Spleen (tissue), 11 donors: ENCODE data around the gene KLHL28. TPM values are rescaled to one million over a fixed set of nuclear protein-coding genes. Genes with fewer than 3 reads are reported as not detected.

Experiments
- DNase-seq: peaks from one replicate; pipeline ENCODE4 v3.0.0-alpha.2; 2020
- H3K27ac ChIP-seq, 8 donors: fragments of 200-600 bp; sonication (generic) in 7 of 8; 1 replicate in 4 of 8; 2 replicates in 4 of 8; pipeline versions ENCODE4 v1.5.0 to v1.8.0; 2016 to 2021; ENCODE audit warnings: inconsistent platforms in 4 of 8, mild to moderate bottlenecking in 4 of 8, moderate library complexity in 1 of 8
- H3K27me3 ChIP-seq, 7 donors: fragments of 200-600 bp; sonication (generic) in 6 of 7; replicated peaks in 1 of 7; 1 replicate in 4 of 7; 2 replicates in 3 of 7; pipeline versions ENCODE4 v1.5.0 to v1.8.0; 2016 to 2021; ENCODE audit warnings: inconsistent platforms in 3 of 7, mild to moderate bottlenecking in 1 of 7
- H3K36me3 ChIP-seq, 6 donors: fragments of 200-600 bp; sonication (generic) in 5 of 6; 1 replicate in 4 of 6; 2 replicates in 2 of 6; pipeline versions ENCODE4 v1.5.0 to v1.8.0; 2016 to 2021; ENCODE audit warnings: inconsistent platforms in 2 of 6
- H3K4me1 ChIP-seq, 6 donors: fragments of 200-600 bp; sonication (generic) in 5 of 6; 1 replicate in 3 of 6; 2 replicates in 3 of 6; pipeline versions ENCODE4 v1.5.0 to v1.8.0; 2016 to 2021; ENCODE audit warnings: inconsistent platforms in 3 of 6
- H3K4me3 ChIP-seq, 8 donors: fragments of 200-600 bp; sonication (generic) in 7 of 8; 1 replicate in 4 of 8; 2 replicates in 4 of 8; pipeline versions ENCODE4 v1.5.0 to v1.8.0; 2016 to 2021; ENCODE audit warnings: inconsistent platforms in 4 of 8, mild to moderate bottlenecking in 4 of 8, moderate library complexity in 2 of 8
- H3K9me3 ChIP-seq, 8 donors: fragments of 200-600 bp; sonication (generic) in 7 of 8; 1 replicate in 4 of 8; 2 replicates in 4 of 8; pipeline versions ENCODE4 v1.5.0 to v1.8.0; 2016 to 2021; ENCODE audit warnings: inconsistent platforms in 4 of 8
- POLR2A ChIP-seq, 3 donors: fragments of 450-650 bp; IDR thresholded peaks; one replicate each; pipeline ENCODE4 v1.5.1; 2017; ENCODE audit warnings: antibody characterized with exemption in 3 of 3, mild to moderate bottlenecking in 1 of 3
- POLR2AphosphoS5 ChIP-seq, 3 donors: sonication (generic); formaldehyde crosslinking; IDR thresholded peaks; one replicate each; pipeline ENCODE4 v1.5.1; 2017; ENCODE audit warnings: antibody characterized with exemption in 3 of 3
- WGBS, 5 donors: extraction: QIAGEN DNeasy Blood & Tissue Kit in 3 of 5; methylation state at CpG; one replicate each; pipeline versions ENCODE4 v1.1.5 to v1.1.7; 2013 to 2018; 5-methylcytosine and 5-hydroxymethylcytosine counted together
- intact Hi-C: fragments of 100-400 bp; cut with DNase I; formaldehyde crosslinking; loops from one replicate; pipeline ENCODE4 v1.15.0; 2023; ENCODE audit warnings: low total_unique reads
- polyA plus RNA-seq, 3 donors: library from polyadenylated mRNA; stranded (reverse); fragments of 200-250 nt; gene quantifications; one replicate each; pipeline ENCODE4 v1.2.1, GENCODE V29; 2013
- total RNA-seq, 7 donors: library from RNA; depleted of rRNA in 3 of 7; stranded (reverse); fragments of >200 nt in 3 of 7; fragmentation: NEBNext Ultra II Directional in 4 of 7; extraction: Animal tissue kit (Norgen Biotek cat#: 25700) in 4 of 7; gene quantifications; one replicate each; pipeline versions ENCODE4 v1.1.0 to v1.2.1, GENCODE V29; 2016 to 2021
- TF ChIP-seq, protein P1 (sequence below), 11 experiments: fragments of 200-600 bp in 7 of 11; fragments of 450-650 bp in 4 of 11; sonication (generic) in 4 of 11; IDR thresholded peaks in 8 of 11; conservative IDR thresholded peaks in 3 of 11; 1 replicate in 7 of 11; 2 replicates in 4 of 11; pipeline versions ENCODE4 v1.4.0 to v1.8.0; 2016 to 2021; ENCODE audit warnings: antibody characterized with exemption in 11 of 11, inconsistent platforms in 4 of 11, mild to moderate bottlenecking in 1 of 11
- donor health status: healthy with polysubstance abuse.
- donor health status: DM: no; HTN: no; CAD: no; lungs with moderate emphysema.
- donor health status: DM: no; HTN: no; CAD: no.
- donor health status: Bipolar disorder and iron deficiency.
- donor health status: healthy.
- donor health status: DM: no; HTN: no; CAD: no.
- donor health status: DM: yes; HTN: yes; CAD: no.

The KLHL28 gene
- total and polyA plus RNA-seq, 10 donors, result 2.1 to 21.5 (median 14.9) TPM

DNA sequence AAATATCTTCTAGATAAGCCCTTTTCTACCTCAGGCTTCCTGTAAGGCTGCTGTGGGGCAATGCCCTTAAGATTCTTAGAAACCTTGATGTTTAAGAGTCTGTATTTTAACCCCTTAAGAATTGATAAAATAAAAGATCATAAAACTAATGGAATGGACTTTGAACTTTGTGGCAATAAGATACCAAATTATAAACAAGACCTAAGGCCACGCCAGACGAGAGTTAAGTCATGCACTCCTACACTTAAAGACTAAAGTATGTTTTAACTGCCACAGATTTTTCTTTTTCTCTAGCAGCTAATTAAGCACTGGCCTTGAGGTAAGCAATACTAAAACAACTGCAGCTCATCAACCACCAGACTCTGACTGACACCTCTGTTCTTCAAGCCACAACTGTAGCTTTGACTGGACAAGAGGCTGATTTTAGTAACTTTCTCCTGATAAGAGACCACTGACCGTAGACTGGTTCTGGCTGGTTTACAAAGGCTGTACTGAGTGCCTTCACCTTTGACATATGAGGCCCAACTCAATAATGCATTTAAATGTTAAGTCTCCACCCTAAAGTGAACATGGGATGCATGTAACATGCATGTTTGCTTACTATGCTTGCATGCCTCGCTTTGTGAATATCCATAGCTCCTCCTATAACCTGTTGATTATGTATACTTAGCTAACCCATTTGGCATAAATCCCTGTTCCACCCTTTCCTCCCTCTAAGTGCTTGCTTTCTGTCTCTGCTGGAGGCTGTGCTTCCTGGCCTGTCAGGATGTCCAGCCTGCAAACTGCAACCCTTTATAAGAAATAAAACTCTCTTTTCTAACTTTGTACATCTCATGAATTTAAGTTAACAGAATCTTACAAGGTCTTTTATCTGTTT, 71.9 kb downstream of the KLHL28 start:
- H3K27ac ChIP-seq, result peak overlapping the region in 2 of 8 donors; percentile 13 to 37
- no peak for DNase-seq
- no peaks in the 10 kb centered on the region for H3K9me3 ChIP-seq
- TF ChIP-seq, protein P1, sequence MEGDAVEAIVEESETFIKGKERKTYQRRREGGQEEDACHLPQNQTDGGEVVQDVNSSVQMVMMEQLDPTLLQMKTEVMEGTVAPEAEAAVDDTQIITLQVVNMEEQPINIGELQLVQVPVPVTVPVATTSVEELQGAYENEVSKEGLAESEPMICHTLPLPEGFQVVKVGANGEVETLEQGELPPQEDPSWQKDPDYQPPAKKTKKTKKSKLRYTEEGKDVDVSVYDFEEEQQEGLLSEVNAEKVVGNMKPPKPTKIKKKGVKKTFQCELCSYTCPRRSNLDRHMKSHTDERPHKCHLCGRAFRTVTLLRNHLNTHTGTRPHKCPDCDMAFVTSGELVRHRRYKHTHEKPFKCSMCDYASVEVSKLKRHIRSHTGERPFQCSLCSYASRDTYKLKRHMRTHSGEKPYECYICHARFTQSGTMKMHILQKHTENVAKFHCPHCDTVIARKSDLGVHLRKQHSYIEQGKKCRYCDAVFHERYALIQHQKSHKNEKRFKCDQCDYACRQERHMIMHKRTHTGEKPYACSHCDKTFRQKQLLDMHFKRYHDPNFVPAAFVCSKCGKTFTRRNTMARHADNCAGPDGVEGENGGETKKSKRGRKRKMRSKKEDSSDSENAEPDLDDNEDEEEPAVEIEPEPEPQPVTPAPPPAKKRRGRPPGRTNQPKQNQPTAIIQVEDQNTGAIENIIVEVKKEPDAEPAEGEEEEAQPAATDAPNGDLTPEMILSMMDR (IDR thresholded peaks at IDR 0.05 in 8 of 11, conservative IDR thresholded peaks at IDR 0.05 in 3 of 11), result no peak
- TF ChIP-seq POLR2AphosphoS5 (IDR thresholded peaks at IDR 0.05) (no peak), POLR2A (IDR thresholded peaks at IDR 0.05) (no peak)
- H3K36me3 ChIP-seq, result no peaks in the 10 kb centered on the region
- H3K4me3 ChIP-seq, result no peak overlapping the region
- intact Hi-C loops, result no loop called here
- H3K27me3 ChIP-seq, result no peaks in the 10 kb centered on the region
- WGBS, 5 donors, result 72 to 84% (median 76%) methylated on average over 4 of the region's 4 CpGs
- peaks cover 0 to 6% (median 0%) of the 10 kb centered on the region in 6 donors for H3K4me1 ChIP-seq

DNA sequence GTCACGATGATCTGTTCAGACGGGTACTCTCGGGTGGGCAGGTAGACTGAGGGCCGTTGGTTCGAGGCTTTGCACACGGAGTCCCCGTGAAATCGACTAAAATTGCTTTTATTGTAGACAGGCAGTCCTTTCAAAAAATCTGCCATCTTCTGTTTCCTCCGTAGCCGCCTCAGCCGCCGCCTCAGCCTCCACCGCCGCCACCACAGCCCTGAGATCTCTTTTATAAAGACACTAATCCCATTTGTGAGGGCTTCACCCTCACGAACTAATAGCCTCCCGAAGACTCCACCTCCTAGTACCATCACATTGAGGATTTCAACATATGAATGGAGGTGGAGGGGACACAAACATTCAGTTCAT, 74.2 kb downstream of the KLHL28 start:
- Histone ChIP-seq H3K4me3 (no peak overlapping the region), H3K27ac (no peak overlapping the region), H3K36me3 (no peaks in the 10 kb centered on the region), H3K4me1 (peaks cover 0 to 6% (median 0%) of the 10 kb centered on the region in 6 donors), H3K9me3 (peaks cover 0 to 12% (median 6%) of the 10 kb centered on the region in 8 donors), H3K27me3 (no peaks in the 10 kb centered on the region)
- no peak for TF ChIP-seq POLR2A (IDR thresholded peaks at IDR 0.05)
- TF ChIP-seq POLR2AphosphoS5 (IDR thresholded peaks at IDR 0.05), result no peak
- TF ChIP-seq, protein P1 (IDR thresholded peaks at IDR 0.05 in 8 of 11, conservative IDR thresholded peaks at IDR 0.05 in 3 of 11), result no peak
- intact Hi-C loops, result no loop called here
- 95 to 97% (median 96%) methylated on average over 16 of the region's 16 CpGs for WGBS, 5 donors
- DNase-seq, result no peak

DNA sequence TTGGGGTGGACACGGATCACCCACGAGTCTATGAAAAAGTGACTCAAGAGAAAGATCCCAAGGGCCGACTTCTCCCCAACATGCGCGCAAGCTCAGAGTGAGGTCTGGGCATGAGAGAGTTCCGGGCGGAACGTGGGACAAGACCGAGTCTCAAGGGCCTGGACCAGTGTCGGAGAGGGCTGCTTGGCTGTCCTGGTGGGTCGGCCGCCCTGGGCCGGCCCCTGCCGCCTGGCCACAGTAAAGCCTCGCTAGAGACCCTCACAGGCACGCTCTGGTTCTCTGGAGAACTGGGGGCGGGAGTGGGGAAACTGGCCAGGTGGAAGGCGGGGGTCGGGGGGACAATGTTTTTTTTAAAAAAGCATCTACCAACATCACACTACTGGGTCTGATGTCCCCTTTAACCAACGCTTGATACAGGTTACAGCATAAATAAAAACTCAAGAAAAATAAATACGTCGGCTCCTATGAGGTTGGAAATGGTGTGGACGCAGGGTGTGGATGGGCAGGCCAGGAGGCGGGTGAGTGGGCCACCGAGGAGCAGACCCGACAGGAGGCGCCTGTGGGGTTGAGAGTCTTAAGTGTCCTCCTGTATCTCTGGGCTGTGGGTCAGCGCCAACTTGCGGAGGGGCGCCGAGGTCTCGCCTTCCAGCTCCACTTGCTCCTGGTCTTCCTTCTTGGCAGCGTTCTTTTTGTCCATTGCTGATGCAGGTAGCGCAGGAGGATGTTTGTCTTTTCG, 74.7 kb downstream of the KLHL28 start:
- TF ChIP-seq, protein P1 (IDR thresholded peaks at IDR 0.05 in 8 of 11, conservative IDR thresholded peaks at IDR 0.05 in 3 of 11), result no peak
- TF ChIP-seq POLR2AphosphoS5 (IDR thresholded peaks at IDR 0.05), result no peak
- no peak for TF ChIP-seq POLR2A (IDR thresholded peaks at IDR 0.05)

DNA sequence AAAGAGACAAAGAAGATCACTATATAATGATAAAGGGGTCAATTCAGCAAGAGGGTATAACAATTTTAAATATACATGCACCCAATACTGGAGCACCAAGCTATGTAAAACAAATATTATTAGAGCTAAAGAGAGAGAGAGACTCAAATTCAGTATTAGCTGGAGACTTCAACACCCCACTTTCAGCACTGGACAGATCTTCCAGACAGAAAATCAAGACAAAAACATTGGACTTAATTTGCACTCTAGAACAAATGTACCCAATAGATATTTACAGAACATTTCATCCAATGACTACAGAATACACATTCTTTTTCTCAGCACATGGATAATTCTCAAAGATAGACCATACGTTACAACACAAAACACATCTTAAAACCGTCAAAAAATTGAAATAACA, 81.0 kb downstream of the KLHL28 start:
- TF ChIP-seq POLR2AphosphoS5 (IDR thresholded peaks at IDR 0.05) (no peak), POLR2A (IDR thresholded peaks at IDR 0.05) (no peak)
- TF ChIP-seq, protein P1 (IDR thresholded peaks at IDR 0.05 in 8 of 11, conservative IDR thresholded peaks at IDR 0.05 in 3 of 11), result no peak
- intact Hi-C loops, result no loop called here
- DNase-seq, result no peak
- H3K4me1 ChIP-seq, result no peaks in the 10 kb centered on the region
- H3K9me3 ChIP-seq, result peaks cover 0 to 34% (median 20%) of the 10 kb centered on the region in 8 donors
- H3K36me3 ChIP-seq, result no peaks in the 10 kb centered on the region
- H3K27ac ChIP-seq, result no peak overlapping the region
- H3K4me3 ChIP-seq, result no peak overlapping the region
- peaks cover 0 to 19% (median 0%) of the 10 kb centered on the region in 7 donors for H3K27me3 ChIP-seq
- 88 to 97% (median 92%) methylated on average over 2 of the region's 2 CpGs for WGBS, 5 donors

More for the DNA sequence above, 74.7 kb downstream of the KLHL28 start:
- Histone ChIP-seq H3K27me3 (no peaks in the 10 kb centered on the region), H3K9me3 (peaks cover 0 to 18% (median 12%) of the 10 kb centered on the region in 8 donors), H3K27ac (no peak overlapping the region), H3K4me3 (no peak overlapping the region), H3K36me3 (no peaks in the 10 kb centered on the region), H3K4me1 (peaks cover 0 to 6% (median 0%) of the 10 kb centered on the region in 6 donors)
- no peak for DNase-seq
- intact Hi-C loops, result no loop called here
- WGBS, 5 donors, result 93 to 96% (median 94%) methylated on average over 35 of the region's 35 CpGs
